OCI-LY3 (cell line): ENCODE results near the gene ALKBH5.

ENCODE experiments used
- CTCF ChIP-seq: fragments of 200-600, 300-600 bp; sonication (generic); IDR thresholded peaks from 2 replicates; pipeline ENCODE4 v1.5.1; 2014; ENCODE audit warnings: antibody characterized with exemption, low read length, low read depth
- EZH2phosphoT487 ChIP-seq: fragments of 200-600 bp; shearing (Covaris generic); IDR thresholded peaks from 2 replicates; pipeline ENCODE4 v1.6.1; 2018; ENCODE audit warnings: antibody characterized with exemption, mixed run types, low read depth

- TF ChIP-seq CTCF (no peak), EZH2phosphoT487 (no peak)
Observed at GRCh38 chr17:18246880-18247612, 63.4 kb downstream of the ALKBH5 start.
